Stimulated activated CD8-positive, alpha-beta memory T cell treated with anti-CD3 and anti-CD28 coated beads, Interleukin-12 subunit alpha, Interleukin-12 subunit beta, amount 100 ng/mL, for 24 hours (primary cell): Measurements from ENCODE around the gene SND1.

ENCODE experiments used
- DNase-seq: peaks from one replicate; pipeline ENCODE4 v3.0.0-alpha.2; 2020; ENCODE audit errors: extremely low read depth

SND1 gene

DNA sequence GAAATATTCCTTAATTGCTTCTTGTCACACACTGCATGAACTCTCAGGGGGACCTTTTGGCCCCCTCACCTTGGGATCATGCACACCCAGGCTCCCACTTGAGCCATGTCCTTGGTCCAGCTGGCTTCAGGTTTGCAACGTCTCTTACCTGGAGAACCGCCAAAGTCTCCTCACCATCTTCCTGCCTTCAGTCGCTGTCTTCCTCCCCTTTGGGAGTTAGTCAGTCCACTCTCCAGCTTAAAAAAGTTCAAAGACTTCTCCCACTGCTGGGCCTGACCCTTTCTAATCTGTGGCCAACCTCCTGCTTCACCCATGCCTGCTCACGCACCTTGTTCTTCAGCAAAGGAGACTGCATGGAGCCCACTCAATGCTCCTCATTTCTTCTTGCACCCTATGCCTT, 461.8 kb downstream of the SND1 start:
- DNase-seq: no peak

DNA sequence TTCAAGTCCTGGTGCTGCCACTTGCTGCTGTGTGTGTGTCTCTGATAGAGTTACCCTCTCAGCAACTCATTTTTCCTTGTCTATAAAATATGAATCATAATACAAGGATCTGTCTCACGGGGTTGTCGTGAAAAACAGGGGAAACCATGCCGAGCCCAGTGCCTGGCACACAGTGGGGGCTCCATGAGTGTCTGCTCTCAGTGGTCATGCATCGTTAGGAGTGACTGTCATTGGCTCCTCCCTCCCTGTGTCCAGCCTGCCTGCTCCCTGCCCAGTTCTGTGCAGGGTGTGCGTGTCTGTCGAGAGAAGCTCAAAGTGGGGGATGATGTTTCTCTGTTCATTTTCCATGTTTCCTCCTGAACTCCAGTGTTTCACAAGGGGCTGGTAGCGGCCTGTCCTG, 462.8 kb downstream of the SND1 start:
- no peak for DNase-seq

DNA sequence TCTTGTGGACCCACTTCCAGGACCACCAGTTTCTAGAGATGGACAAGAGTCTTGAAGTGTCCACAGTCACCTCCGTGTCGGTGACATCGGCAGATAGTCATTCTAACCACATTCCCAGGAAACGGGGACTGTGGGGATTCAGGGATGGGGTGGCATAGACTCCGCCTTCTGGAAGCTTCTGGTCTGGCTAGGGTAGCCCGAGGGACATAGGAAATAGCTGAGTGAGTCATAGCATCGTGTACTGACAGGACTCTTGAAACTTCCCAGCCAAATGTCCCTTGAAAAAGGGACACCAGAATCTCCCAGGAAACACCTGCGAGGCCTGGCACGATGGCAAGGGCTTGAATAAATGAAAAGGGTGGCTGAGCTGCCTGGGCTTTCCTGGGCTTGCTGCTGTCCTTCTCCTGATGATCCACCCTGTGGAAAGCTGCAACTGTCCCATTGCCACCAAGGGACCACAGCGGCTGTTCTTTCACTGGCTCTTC, 463.4 kb downstream of the SND1 start:
- no peak for DNase-seq

DNA sequence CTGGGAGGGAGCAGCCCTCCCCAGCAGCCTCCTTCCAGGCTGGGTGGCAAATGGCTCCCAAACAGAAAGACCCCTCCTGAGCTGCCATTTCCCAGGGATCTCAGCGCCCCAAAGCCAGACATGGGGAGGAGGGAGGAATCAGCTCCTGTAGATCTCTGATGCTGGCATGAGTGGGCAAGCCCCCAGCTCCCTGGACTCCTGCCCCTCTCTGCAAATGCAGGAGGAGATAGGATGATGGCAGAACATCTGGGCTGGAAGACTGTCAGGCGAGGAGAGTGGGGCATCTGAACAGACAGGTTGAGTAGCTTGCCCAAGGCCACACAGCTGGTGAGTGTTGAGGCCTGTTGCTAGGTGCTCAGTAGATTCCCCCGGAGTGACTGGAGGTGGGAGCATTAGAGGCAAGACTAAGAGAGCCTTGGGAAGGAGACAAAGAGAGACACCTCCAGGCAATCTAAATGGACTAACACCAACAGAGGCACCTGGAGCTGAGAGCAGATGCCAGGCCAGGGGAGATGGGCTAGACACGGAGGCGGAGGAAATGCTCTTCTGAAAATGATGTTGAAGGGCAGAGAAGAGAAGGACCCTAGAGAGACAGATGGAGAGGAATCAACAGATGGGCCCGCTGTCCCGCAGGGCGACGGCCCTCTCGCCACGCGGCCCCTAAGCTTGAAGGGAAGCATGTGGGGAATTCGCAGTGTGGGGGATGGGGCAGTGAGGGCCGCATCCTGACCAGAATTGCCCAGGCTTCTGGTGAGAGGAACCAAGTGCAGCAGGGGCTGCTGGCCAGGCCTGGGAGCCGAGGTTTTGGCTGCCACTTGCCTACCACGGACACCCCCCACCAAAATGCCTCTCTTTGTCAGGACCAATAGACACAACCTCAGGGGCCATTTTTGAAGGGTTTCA, 464.1 kb downstream of the SND1 start:
- DNase-seq: no peak

DNA sequence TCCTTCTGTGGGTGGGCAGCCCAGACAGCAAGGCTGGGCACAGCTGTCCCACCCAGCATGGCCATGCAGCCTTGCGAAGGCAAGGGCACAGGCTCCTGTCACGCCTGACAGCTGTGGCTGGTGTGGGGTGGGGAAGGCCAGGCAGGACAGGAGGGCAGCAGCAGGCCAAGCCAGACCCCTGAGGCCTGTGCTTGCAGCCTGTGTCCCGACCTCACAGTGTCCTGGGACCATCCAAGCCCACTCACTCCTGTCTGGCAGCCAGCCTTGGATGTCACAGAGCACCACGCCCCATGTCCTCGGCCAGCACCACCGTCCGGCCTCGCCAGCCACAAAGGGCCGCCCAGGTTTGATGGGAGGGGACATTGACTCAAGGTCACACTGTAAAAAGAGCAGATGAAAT, 464.7 kb downstream of the SND1 start:
- no peak for DNase-seq

DNA sequence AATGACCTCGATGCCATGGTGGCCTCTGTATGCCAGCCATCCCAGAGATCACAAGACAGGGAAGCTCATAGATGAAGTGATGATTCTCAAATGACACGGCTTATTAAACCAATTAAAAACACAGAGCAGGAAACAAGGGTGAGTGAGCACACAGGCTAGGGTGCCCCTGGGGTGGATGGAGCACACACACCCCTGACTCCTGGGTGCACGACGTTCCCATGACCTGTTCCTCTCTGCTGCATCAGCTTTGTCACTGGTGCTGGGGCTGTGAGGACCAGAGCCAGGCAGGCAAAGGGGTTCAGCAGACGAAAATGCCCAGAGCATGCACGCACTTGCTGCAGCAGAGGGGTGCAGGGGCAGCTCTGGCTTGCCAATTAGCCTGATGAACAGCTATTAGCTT, 465.7 kb downstream of the SND1 start:
- DNase-seq: no peak

DNA sequence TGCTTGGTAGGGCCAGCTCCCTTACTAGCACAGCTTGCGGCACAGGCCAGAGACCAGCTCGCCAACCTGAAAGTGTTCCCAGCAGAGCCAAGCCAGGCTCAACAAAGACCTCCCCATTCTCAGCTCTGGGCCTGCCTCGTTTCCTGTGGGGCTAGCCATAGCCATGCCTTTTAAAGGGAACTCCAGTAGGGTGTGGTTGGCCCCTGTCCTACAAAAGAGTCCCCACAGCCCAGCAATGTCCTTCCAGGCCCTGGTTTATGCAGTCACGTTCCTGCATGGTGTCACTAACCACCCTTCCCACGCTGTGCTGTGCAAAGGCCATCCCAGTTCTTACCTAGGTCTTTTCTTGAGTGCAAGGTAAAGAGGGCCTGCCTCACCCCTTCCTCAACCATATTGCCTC, 467.0 kb downstream of the SND1 start:
- no peak for DNase-seq

DNA sequence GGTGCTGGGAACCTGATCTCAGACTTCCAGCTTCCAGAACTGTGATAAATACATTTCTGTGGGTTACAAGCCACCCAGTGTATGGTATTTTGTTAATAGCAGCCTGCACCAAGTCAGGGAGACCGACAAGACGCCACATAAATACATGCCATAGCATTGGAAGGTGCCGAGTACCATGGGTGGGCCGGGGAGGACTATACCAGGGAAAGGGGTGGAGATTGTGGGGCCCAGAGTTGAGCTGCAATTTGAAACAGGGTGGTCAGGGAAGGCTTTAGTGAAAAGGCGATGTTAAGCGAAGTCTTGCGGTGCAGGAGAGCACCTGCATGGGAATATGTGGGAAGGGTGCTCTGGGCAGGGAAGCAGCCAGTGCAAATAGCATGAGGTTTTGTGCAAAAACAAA, 468.1 kb downstream of the SND1 start:
- DNase-seq: no peak

DNA sequence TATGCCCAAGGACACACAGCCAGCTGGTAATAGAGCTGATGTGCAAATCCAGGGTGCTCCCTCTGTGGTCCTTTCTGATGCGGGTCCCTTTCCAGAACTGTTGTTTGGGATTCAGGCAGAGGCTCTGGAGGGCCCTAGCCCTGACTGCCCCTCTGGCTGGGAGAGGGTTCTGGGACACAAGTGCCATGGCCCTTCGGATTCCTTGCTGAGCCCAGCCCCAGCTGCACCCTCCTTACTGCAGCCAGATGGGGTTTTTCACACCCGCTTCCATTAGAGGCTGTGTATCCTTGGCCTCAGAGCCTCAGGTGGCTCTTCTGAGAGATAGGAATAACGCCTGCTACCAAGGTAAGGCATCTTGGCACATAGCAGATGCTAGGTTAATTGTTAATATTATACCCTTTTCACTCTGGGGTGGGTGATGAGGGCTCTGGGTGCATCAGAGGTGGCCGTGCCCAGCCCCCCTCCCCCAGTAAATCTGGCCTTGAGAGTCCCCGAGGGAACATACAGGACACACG, 469.0 kb downstream of the SND1 start:
- DNase-seq: no peak

DNA sequence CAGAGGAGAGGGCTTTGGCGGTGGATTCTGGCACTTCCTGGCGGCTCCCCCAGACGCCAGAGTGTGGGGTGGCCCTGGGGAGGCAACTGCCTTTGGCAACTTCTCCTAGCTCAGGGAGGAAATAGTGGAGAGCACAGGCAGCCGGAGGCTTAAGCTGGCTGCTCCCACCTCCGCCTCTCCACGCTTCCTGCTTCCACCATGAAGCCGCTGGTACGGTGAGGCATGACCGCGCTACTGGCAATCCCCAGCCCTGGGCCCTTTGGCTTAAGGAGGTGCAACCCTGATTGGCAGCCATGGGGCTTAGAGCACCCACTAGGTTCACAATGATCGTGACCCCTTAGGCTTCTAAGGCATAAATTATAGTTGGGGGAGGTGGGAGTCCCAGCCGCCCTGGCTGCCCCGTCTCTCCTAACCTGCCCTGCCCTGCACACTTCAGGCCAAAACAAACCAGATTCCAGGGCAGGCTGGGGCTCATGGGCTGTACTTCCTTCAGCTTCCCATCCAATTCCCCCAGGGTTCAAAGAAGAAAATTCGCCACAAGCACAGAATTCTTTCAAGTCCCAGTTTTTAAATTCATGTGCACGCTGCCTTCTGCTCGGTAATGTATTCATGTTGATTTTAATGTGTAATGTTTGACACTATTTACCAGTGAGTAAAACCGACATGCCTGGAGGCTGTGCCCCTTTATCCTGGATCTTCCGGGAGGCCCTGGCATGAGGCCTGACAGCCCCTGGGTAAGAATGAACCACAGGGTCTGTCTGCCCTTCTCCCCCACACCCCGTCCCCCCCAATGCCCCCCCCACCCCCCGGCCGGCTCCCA, 469.9 kb downstream of the SND1 start:
- DNase-seq: no peak

DNA sequence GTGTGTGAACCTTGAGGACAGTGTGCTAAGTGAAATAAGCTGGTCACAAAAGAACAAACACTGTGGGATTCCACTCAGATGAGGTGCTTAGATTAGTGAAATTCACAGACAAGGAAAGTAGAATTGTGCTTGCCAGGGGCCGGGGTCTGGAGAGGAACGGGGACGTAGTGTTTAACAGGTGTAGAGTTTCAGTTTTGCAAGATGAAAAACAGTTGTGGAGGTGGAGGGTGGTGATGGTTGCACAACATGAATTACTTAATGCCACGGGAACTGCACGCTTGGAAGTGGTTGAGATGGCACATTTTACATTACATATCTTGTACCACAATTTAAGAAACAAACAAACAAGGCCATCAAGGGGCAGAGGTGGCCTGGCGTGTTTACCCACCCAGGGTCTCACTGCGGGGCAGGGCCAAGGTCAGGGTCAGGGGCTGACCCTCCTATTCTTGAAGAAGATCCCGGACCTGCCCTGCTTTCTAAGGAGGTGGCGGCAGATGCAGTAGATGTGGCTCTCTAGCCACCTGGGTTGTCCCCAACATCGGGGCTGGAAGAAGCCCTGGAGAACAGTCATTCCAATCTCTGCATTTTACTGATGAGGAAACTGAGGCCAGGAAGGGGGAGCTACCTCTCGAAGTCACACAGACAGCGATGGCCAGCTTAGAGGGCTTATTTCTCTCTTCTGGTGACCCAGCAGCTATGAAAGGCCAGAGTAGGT, 470.7 kb downstream of the SND1 start:
- DNase-seq: no peak

DNA sequence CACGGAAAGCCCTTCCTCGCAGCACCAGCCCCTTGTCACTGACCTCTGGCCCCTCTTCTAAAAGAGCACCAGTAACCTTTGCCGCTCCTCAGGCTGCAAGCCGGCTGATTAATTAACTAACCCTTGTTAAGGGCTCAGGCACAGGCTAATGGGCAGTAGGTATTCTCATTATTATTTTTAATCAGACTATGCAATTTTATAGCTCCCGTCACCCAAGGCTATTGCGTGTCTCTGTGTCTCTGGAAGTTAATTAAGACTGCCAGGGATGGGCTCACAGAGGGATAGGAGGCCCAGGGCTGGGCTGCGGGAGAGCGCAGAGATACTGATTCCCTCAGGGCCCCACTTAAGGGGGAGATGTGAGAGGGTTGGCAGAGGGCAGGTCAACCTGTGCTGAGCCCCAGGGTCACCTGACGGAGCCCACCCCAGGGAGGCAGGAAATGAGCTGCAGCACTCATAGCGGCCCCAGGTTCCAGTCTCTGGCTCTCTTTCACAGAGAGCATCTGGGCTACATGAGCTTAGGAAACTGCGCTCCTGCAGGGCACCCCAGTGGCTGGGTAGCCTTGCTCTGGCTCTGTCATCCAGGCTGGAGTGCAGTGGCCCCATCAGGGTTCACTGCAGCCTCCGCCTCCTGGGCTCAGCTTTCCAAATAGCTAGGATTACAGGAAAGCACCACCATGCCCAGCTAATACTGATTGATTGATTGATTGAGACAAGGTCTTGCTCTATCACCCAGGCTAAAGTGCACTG, 471.5 kb downstream of the SND1 start:
- no peak for DNase-seq

DNA sequence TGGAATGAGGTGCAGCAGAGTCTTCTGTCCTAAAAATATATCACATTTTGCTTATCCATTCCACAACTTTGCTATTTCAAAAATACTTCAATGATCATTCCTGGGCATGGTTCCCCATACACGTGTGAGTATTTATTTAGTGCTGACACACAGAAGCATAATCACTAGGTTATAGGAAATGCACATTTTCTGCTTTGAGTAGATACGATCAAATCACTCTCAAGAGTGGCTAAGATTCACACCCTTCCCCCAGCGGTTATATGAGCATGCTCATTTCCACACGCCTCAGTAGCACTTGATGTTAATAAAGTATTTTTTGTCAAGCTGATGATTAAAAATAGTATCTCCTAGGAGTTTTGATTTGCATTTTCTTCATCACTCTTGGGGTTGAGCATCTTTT, 472.8 kb downstream of the SND1 start:
- DNase-seq: no peak

DNA sequence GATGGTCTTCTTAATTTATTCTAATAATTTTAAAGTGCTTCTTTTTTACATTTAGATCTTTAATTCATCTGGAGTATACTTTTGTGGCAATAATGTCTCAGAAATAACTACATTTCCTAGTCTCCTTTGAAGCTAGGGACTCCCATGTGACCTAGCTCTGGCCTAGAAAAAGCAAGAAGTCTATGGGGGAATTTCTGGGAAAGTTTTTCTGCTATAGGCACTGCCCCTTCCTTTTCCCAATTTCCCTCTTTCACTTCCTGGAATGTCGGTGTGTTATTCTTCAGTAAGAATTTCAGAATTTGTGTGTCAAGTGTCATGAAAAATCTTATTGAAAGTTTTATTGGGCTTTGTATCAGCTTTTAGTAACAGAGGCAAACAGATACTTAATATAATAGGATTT, 473.8 kb downstream of the SND1 start:
- DNase-seq: no peak

DNA sequence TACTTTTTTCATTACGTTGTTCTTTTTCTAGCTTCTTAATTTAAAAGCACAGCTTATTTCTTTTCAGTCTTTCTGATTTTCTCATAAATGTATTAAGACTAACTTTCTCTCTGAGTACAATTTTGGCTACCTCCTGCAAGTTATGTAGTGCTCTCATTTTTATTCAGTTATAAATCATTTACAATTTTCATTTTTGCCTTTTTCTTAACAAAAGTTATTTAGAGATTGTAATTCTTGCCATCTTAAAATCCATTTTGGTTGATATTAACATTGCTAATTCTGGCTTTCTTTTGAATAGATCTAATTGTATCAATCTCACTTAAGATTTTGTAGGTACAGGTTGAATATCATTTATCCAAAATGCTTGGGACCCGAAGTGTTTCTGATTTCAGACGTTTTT, 476.4 kb downstream of the SND1 start:
- no peak for DNase-seq

DNA sequence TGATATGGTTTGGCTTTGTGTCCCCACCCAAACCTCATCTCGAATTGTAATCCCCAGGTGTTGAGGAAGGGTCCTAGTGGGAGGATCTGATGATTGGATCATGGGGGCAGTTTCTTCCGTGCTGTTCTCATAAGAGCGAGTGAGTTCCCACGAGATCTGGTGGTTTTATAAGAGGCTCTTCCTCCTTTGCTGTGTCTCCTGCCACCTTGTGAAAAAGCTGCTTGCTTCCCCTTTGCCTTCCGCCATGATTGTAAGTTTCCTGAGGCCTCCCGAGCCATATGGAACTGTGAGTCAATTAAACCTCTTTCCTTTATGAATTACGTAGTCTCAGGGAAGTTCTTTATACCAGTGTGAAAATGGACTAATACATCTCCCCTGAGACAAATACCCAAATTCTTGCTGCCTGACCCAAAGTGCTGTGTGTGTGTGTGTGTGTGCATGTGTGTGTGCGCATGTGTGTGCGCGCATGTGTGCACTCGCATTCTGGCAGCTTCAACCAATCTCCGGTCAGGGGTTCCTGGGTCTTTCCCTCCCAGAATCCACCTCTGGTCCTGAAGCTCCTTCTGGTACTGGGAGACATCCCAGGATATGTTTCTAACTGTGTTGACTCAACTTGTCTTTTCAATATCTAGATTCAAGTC, 477.4 kb downstream of the SND1 start:
- DNase-seq: no peak

DNA sequence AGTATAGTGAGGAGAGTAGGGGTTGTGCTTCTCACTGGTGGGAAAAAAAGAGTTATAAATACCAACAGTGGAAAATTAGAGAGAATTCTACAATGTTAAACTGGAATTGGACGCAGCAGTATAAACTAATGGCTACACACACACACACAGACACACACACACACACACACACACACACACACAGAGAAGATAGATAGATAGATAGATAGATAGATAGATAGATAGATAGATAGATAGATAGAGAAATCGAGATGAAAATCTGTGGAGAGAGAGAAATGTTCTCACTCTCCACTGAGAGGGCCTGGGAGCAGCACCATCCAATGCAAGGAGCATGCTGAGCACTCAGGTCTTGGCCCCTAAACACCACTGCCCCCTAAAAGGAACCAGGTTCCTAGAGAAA, 479.1 kb downstream of the SND1 start:
- DNase-seq: no peak

DNA sequence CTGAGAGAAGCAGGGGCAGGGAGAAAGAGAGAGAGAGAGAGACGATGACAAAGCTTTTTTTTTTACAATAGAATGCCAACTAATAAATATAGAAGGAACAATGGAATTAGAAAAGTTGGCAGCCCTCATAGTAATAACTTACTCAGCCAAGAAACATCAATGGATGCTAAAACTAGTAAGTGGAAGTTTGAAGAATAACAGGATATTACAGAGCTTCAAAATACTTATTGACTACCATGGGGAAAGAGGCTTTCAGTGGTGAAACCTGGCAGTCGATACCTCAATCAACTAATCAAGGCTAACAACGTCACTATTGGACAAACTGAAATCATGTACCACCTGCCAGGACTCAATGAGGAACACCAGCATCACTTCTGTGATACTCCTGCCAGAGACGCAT, 479.7 kb downstream of the SND1 start:
- no peak for DNase-seq

DNA sequence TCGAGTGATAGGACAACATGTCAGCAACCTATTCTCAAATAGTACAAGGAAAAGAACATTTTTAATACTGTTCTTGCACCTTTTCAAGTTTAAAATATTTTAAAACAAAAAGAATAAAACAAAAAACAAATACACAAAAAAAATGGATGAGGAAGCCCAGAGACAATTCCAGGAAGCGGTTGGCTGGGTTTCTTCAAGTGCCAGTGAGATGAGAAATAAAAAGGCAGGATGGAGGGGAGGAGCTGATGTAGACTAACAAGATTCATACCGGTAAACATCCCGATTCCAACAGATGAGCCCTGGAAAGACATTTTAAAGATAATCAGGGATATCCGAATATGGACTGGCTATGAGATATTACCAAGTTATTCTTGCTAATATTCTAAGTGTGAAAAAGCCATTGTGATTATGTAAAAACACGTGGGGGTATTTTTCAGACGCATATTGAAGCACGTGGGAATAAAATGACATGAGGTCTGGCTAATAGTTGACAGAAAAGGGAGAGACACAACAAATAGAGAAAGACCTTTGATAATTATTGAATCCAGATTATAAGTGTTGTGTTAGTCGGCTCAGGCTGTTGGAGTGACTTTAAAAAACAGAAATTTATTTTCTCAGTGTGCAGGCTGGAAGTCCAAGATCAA, 480.6 kb downstream of the SND1 start:
- no peak for DNase-seq

DNA sequence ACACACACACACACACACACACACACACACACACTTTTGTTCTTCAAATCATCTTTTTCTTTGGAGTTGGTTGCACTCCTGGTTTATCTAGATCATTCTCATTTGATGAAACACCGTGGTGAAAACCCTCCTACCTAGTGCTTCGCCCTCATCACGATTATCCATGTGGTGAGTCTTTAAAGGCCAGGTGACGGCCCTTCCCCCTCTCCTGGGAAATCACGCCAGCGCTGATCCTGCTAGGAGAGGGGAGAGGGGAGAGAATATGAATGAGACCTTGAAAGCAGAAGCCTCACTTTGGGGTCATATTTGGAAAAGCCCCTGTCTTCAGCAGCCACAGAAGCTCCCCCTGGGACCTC, 483.1 kb downstream of the SND1 start:
- no peak for DNase-seq
